NB4 (cell line): Measurements from ENCODE around the gene MIDN.

Experiments
- DNase-seq: peaks from one replicate; pipeline ENCODE4 v3.0.0; 2010; ENCODE audit warnings: low read depth
- H3K4me3 ChIP-seq: one replicate; pipeline ENCODE4 v1.5.1; 2011; ENCODE audit warnings: mild to moderate bottlenecking, low read depth, low read length, moderate library complexity
- MYC ChIP-seq: IDR thresholded peaks from 2 replicates; pipeline ENCODE4 v1.6.1; 2011; ENCODE audit warnings: low read depth, low read length
- POLR2A ChIP-seq: IDR thresholded peaks from 2 replicates; pipeline ENCODE4 v1.6.1; 2011; ENCODE audit warnings: mild to moderate bottlenecking; ENCODE audit not compliant: insufficient read length; ENCODE audit errors: extremely low read depth
- TF ChIP-seq, protein P1 (sequence below): IDR thresholded peaks from one replicate; pipeline ENCODE4 v1.5.1; 2012; ENCODE audit warnings: low read depth, low read length
- TF ChIP-seq, protein P2 (sequence below): IDR thresholded peaks from 2 replicates; pipeline ENCODE4 v1.6.1; 2011; ENCODE audit warnings: low read depth, low read length

Gene MIDN

DNA sequence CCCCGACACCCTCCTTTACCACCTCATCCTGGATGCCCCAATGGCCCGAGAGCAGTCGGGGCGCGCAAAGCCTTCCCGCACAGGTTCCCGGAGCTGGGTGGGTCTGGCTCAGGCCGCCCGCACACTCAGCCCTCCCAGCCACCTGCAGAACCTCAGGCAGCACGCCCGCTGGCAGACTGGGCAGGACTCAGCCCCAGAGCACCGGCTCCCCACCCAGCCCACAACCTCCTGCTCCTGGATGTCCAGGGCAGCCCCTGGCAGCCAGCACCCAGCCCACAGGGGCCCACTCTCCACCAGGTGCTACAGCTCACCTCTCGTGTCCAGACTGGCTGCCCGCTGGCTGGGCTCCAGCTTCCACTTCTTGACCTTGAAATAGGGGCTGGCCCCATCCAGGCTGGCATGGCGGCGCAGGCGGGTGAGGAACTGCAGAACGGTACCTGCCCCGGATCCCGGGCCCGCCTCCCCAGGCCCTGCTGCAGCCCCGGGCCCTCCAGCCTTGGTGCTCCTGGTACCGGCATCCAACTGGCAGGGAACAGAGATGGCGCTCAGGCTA, 15.2 kb upstream of the MIDN start:
- no peak overlapping the region for H3K4me3 ChIP-seq
- TF ChIP-seq MYC (no peak), POLR2A (no peak)
- TF ChIP-seq, protein P1, sequence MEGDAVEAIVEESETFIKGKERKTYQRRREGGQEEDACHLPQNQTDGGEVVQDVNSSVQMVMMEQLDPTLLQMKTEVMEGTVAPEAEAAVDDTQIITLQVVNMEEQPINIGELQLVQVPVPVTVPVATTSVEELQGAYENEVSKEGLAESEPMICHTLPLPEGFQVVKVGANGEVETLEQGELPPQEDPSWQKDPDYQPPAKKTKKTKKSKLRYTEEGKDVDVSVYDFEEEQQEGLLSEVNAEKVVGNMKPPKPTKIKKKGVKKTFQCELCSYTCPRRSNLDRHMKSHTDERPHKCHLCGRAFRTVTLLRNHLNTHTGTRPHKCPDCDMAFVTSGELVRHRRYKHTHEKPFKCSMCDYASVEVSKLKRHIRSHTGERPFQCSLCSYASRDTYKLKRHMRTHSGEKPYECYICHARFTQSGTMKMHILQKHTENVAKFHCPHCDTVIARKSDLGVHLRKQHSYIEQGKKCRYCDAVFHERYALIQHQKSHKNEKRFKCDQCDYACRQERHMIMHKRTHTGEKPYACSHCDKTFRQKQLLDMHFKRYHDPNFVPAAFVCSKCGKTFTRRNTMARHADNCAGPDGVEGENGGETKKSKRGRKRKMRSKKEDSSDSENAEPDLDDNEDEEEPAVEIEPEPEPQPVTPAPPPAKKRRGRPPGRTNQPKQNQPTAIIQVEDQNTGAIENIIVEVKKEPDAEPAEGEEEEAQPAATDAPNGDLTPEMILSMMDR, result no peak
- TF ChIP-seq, protein P2, sequence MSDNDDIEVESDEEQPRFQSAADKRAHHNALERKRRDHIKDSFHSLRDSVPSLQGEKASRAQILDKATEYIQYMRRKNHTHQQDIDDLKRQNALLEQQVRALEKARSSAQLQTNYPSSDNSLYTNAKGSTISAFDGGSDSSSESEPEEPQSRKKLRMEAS, result no peak
- DNase-seq, result no peak

DNA sequence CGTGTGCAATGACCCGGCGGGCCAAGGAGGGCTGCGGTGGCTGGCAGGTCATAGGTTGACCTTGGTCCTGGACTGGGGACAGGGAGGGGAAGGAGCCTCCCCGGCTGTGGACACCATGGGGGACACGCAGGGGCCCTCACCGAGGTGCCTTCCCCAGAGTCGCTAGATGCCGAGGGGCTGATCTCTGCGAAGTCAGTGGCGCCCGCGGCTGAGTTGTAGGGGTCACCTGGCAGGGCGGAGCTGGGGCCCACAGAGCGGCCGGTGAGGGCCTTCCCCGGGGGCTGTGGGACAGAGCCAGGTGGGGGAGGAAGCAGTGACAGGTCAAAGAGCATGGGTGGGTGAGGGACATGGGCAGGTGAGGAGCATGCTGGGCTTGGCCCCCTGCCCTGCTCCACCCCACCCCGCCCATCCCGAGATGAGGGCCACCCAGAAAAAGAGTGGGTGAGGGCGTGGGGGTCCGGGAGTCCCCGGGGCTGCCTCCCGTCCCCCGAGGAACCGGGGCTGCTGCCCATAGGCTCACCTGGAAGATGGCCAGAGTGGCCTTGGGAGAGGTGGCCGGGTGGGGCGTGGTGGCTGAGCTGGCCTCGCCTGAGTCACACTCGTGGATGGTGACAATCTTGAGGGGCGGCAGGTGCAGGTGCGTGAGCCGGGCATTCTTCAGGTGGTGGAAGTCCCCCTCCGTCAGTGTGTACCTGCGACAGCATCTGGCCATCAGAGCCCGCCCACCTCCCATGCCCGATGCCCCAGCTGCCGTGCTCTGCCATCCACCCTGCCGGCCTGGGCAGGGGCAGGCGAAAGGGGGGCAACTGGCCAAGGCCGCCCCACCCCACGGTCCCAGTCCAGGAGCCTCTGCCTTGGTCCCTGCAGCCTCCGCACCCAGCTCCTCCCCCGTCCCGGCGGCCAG, 14.1 kb upstream of the MIDN start:
- TF ChIP-seq MYC, result no peak
- H3K4me3 ChIP-seq, result no peak overlapping the region
- DNase-seq, result no peak

DNA sequence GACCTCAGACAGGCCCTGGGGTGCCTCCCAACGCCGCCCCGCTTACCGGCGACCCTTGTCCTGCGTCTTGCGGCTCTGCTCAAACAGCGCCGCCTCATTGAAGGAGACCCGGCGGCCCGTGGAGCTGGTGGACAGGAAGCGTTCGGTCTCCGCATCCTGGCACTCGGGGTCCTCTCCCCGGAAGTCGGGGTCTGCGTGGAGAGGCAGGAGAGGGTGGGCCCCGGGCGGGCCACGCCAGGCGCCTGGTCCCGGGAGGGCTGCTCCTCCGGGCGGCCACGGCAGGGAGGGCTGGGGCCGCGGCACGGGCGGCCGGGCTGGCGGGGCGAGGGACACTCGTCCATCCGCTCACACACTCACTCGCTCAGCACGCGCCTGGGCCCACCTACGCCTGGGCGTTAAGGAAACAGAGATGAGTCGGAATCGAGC, 13.4 kb upstream of the MIDN start:
- no peak overlapping the region for H3K4me3 ChIP-seq
- TF ChIP-seq, protein P2, result no peak
- TF ChIP-seq POLR2A, result no peak
- TF ChIP-seq MYC, result no peak
- TF ChIP-seq, protein P1, result no peak

DNA sequence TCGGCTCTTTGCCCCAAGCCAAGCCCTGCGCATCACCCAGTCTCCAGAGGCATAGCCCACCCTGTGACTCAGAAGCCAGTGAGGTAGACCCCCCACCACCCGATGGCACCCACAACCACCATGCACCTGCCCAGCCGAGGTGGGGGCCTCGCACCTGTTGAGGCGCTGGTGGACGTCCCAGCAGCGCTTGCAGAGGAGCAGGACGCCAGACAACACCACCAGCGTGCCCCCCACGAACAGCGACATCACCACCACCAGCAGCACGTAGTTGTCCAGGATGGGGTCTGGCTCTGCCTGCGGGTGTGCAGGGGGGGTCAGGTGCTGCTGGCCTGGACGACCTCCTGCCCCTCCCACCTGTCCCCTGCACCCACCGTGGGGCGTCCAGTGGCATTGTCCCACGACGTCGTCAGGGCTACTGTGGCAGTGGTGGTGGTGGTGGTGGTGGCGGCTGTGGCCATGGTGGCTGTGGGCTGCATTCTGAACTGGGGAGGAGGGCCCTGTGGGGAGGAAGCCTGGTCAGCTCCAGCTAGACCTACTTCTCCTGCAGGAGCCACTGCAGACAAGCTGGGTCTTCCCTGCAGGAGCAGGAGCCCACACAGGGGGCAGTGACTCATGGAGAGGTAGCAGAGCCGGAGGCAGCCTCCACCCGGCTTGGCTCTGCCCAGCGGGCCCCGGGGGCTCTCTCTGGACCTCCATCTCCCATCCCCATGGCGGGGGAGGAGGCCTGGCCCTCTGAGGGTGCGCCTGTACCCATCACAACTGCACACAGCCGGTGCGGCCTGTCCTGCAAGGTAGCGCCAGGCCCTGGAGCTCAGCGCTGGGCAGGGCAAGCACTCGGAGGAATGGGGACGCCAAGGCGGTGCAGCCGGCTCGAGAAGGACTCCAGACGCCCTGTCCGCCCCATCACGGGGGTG, 12.5 kb upstream of the MIDN start:
- H3K4me3 ChIP-seq, result no peak overlapping the region
- TF ChIP-seq MYC (no peak), POLR2A (no peak)
- TF ChIP-seq, protein P2, result no peak
- TF ChIP-seq, protein P1, result no peak
- no peak for DNase-seq

More for the DNA sequence above, 13.4 kb upstream of the MIDN start:
- DNase-seq, result no peak

DNA sequence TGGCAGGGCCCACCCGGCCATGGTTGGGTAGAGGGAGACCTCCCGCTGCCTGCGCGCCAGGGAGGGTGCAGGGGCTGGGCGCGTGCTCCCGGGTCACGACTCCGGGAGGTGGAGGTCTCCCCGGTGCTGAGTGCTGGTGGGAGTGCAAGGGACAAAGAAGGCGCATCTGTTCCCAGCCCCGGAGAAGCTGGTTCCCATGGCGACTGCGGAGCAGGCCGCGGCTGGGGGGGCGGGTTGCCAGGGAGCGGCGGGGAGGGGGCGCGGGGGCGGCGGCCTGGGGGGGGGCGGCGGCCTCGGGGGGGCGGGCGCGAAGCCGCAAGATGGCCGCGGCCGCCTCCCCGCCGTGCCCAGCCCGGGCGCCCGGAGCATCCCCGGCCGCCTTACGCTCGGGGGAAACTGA, 11.8 kb upstream of the MIDN start:
- TF ChIP-seq, protein P1, result no peak
- TF ChIP-seq, protein P2, result no peak
- TF ChIP-seq POLR2A, result no peak
- H3K4me3 ChIP-seq, result no peak overlapping the region
- DNase-seq, result no peak
